K562 (cell line): ENCODE measurements around the gene PLD3. TPM values are rescaled to one million over a fixed set of nuclear protein-coding genes. Genes with fewer than 3 reads are reported as not detected.

Experiments
- CXXC5 ChIP-seq: fragments of 250-450 bp; sonication (Bioruptor Pico); IDR thresholded peaks from 2 replicates; pipeline ENCODE4 v1.8.0; 2022; ENCODE audit warnings: inconsistent platforms, mild to moderate bottlenecking, moderate library complexity
- ERF ChIP-seq: fragments of 450-650 bp; formaldehyde crosslinking; IDR thresholded peaks from 2 replicates; pipeline ENCODE4 v1.4.0; 2020; ENCODE audit warnings: mild to moderate bottlenecking, mixed read lengths
- HOXB6 ChIP-seq: fragments of 250-450 bp; sonication (Bioruptor Pico); IDR thresholded peaks from 2 replicates; pipeline ENCODE4 v1.5.1; 2022; ENCODE audit warnings: mild to moderate bottlenecking, borderline replicate concordance
- JUND ChIP-seq, 2 experiments: IDR thresholded peaks; 2 replicates in 1 of 2; 3 replicates in 1 of 2; pipeline ENCODE4 v1.6.1; 2011; ENCODE audit warnings: borderline replicate concordance in 2 of 2, low read depth in 2 of 2, low read length in 2 of 2, improper control_type of control experiment in 1 of 2, missing biosample characterization in 1 of 2, missing genetic modification characterization in 1 of 2, missing genetic modification reagents in 1 of 2
- KAT8 ChIP-seq: fragments of 450-650 bp; IDR thresholded peaks from 2 replicates; pipeline ENCODE4 v1.6.1; 2016; ENCODE audit warnings: low read depth, mild to moderate bottlenecking
- MYNN ChIP-seq, 2 experiments: sonication (generic); formaldehyde crosslinking in 1 of 2; IDR thresholded peaks; 2 replicates each; pipeline versions ENCODE4 v1.5.0 to v1.6.1; 2016 to 2020; ENCODE audit warnings: antibody characterized with exemption in 1 of 2, missing genetic modification reagents in 1 of 2
- NCOA1 ChIP-seq: fragments of 450-650 bp; IDR thresholded peaks from 2 replicates; pipeline ENCODE4 v1.6.1; 2016; ENCODE audit warnings: low read depth
- RBFOX2 ChIP-seq: fragments of 200-400 bp; formaldehyde crosslinking; IDR thresholded peaks from 2 replicates; pipeline ENCODE4 v1.6.1; 2017; ENCODE audit warnings: low read depth, mild to moderate bottlenecking, low read length, moderate library complexity
- TRIM24 ChIP-seq, 2 experiments: fragments of 450-650 bp; IDR thresholded peaks; 2 replicates each; pipeline ENCODE4 v1.6.1; 2016
- YY1 ChIP-seq, 3 experiments: IDR thresholded peaks; 2 replicates each; pipeline ENCODE4 v1.6.1; 2011; ENCODE audit warnings: low read length in 2 of 3, mild to moderate bottlenecking in 2 of 3, moderate library complexity in 2 of 3, borderline replicate concordance in 1 of 3, control low read depth in 1 of 3, low read depth in 1 of 3; ENCODE audit not compliant: insufficient read depth in 3 of 3, insufficient replicate concordance in 2 of 3, control insufficient read depth in 1 of 3, insufficient read length in 1 of 3; ENCODE audit errors: extremely low read depth in 1 of 3
- ZNF12 ChIP-seq: sonication (generic); formaldehyde crosslinking; IDR thresholded peaks from 2 replicates; pipeline ENCODE4 v1.4.0; 2020; ENCODE audit warnings: mild to moderate bottlenecking, missing genetic modification reagents
- ZNF431 ChIP-seq: sonication (generic); formaldehyde crosslinking; IDR thresholded peaks from 2 replicates; pipeline ENCODE4 v1.8.0; 2022; ENCODE audit warnings: mild to moderate bottlenecking, missing genetic modification reagents
- polyA plus RNA-seq, 8 experiments: library from polyadenylated mRNA; depleted of rRNA in 4 of 8; stranded (reverse) in 5 of 8; unstranded in 3 of 8; fragments of >200 nt; fragmentation: Nextera tagmentation in 2 of 8; fragmentation: Illumina TruSeq in 1 of 8; extraction: Ambion mirVana in 2 of 8; extraction: Trizol in 1 of 8; gene quantifications; 2 replicates each; pipeline versions ENCODE4 v1.2.1 to v1.2.3, GENCODE V29; 2011 to 2014; ENCODE audit warnings: inconsistent platforms in 1 of 8, missing spikeins in 1 of 8
- total RNA-seq, 7 experiments: library from RNA; depleted of rRNA in 6 of 7; stranded (reverse); fragments of >200 nt in 6 of 7; fragmentation: Illumina TruSeq in 2 of 7; extraction: Trizol in 2 of 7; gene quantifications; 2 replicates each; pipeline versions ENCODE4 v1.2.1 to v1.2.3, GENCODE V29; 2011 to 2021; ENCODE audit warnings: low replicate concordance in 1 of 7
- TF ChIP-seq, protein P1 (sequence below): IDR thresholded peaks from 3 replicates; pipeline ENCODE4 v1.6.1; 2011; ENCODE audit warnings: borderline replicate concordance, mild to moderate bottlenecking, moderate library complexity; ENCODE audit not compliant: insufficient read length; ENCODE audit errors: extremely low read depth
- TF ChIP-seq, protein P2 (sequence below): fragments of 450-650 bp; formaldehyde crosslinking; IDR thresholded peaks from 2 replicates; pipeline ENCODE4 v1.4.0; 2022; ENCODE audit warnings: missing genetic modification characterization
- TF ChIP-seq, protein P3 (sequence below): sonication (generic); formaldehyde crosslinking; IDR thresholded peaks from 2 replicates; pipeline ENCODE4 v1.8.1; 2023; ENCODE audit warnings: mild to moderate bottlenecking, missing genetic modification reagents

Gene PLD3
- total and polyA plus RNA-seq, 9 of the 15 experiments (the other 6 are each of a cell fraction or from before 2014, with no cell fraction given): 2.3 to 128 (median 72.7) TPM

DNA sequence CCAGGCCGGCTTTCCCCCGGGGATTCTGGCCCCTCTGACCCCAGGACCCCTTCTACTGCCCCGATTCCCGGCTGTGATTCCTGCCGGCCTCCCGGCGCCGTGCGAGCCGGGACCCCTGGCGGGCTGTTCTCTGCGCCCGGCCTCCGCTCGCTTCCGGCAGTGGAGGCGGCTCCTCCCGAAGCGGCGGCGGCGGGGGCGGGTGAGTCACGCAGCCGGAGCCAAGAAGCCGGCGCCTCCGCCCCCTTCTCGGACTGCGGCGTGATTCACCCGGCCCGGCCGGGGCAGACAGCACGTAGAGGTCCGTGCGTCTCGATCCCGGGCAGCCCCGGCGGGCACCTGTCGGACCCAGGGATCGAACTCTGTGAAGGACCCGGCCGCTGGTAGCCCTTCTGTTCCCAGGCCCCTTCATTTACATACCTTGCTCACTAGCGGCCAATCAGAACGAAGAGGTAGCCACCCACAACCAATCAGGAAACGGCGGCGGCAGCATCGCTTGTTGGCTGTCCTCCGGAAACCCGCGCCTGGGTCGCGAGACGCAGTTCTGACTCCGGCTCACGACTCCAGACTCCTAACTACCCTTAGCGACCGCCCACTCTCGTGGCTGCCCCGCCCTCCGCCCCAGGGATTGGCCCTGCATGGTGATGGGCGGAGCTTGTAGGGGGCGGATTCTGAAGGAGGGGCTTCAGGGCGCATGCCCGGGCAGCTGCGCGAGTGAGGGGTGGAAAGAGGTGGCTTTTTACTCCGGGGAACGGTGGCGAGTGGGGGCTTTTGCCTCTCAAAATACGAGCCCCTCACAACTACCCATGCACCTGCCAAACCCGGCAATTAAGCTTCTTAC is 77.2 kb downstream of the PLD3 start, which contains the start of gene SERTAD1 (continued):
- TF ChIP-seq, protein P1, sequence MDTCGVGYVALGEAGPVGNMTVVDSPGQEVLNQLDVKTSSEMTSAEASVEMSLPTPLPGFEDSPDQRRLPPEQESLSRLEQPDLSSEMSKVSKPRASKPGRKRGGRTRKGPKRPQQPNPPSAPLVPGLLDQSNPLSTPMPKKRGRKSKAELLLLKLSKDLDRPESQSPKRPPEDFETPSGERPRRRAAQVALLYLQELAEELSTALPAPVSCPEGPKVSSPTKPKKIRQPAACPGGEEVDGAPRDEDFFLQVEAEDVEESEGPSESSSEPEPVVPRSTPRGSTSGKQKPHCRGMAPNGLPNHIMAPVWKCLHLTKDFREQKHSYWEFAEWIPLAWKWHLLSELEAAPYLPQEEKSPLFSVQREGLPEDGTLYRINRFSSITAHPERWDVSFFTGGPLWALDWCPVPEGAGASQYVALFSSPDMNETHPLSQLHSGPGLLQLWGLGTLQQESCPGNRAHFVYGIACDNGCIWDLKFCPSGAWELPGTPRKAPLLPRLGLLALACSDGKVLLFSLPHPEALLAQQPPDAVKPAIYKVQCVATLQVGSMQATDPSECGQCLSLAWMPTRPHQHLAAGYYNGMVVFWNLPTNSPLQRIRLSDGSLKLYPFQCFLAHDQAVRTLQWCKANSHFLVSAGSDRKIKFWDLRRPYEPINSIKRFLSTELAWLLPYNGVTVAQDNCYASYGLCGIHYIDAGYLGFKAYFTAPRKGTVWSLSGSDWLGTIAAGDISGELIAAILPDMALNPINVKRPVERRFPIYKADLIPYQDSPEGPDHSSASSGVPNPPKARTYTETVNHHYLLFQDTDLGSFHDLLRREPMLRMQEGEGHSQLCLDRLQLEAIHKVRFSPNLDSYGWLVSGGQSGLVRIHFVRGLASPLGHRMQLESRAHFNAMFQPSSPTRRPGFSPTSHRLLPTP: peak; percentile 35
- TF ChIP-seq ZNF431 (CRISPR knock-in tag) (no peak), RBFOX2 (peak; percentile 99), CXXC5 (CRISPR knock-in tag) (peak; percentile 82), MYNN (IDR thresholded peaks at IDR 0.05) (peak; percentile 13; the same call in 1 of the 2 replicates), MYNN (CRISPR knock-in tag; IDR thresholded peaks at IDR 0.05) (no peak), NCOA1 (no peak), KAT8 (no peak), YY1 (IDR thresholded peaks at IDR 0.05; ENCODE audit: borderline replicate concordance in 1 of 3, control insufficient read depth in 1 of 3, extremely low read depth in 1 of 3, insufficient read depth in 3 of 3, insufficient read length in 1 of 3, insufficient replicate concordance in 2 of 3, low read depth in 1 of 3, low read length in 2 of 3) (peak in 2 of 3 experiments; percentile 46 to 71), ZNF12 (CRISPR knock-in tag) (peak; percentile 79; the same call in 1 of the 2 replicates), HOXB6 (no peak), JUND (IDR thresholded peaks at IDR 0.05; ENCODE audit: borderline replicate concordance, low read depth, low read length) (peak; percentile 86), JUND (tag; IDR thresholded peaks at IDR 0.05; ENCODE audit: borderline replicate concordance, low read depth, low read length) (peak; percentile 57; the same call in 1 of the 3 replicates), ERF (peak; percentile 77; the same call in 1 of the 2 replicates), TRIM24 (IDR thresholded peaks at IDR 0.05) (0 out of 4 replicates have a peak, but pooled peaks of 1 of the 2 experiments have one; percentile 18)
- TF ChIP-seq, protein P2, sequence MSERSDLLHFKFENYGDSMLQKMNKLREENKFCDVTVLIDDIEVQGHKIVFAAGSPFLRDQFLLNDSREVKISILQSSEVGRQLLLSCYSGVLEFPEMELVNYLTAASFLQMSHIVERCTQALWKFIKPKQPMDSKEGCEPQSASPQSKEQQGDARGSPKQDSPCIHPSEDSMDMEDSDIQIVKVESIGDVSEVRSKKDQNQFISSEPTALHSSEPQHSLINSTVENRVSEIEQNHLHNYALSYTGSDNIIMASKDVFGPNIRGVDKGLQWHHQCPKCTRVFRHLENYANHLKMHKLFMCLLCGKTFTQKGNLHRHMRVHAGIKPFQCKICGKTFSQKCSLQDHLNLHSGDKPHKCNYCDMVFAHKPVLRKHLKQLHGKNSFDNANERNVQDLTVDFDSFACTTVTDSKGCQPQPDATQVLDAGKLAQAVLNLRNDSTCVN (CRISPR knock-in tag): no peak
- TF ChIP-seq, protein P3, sequence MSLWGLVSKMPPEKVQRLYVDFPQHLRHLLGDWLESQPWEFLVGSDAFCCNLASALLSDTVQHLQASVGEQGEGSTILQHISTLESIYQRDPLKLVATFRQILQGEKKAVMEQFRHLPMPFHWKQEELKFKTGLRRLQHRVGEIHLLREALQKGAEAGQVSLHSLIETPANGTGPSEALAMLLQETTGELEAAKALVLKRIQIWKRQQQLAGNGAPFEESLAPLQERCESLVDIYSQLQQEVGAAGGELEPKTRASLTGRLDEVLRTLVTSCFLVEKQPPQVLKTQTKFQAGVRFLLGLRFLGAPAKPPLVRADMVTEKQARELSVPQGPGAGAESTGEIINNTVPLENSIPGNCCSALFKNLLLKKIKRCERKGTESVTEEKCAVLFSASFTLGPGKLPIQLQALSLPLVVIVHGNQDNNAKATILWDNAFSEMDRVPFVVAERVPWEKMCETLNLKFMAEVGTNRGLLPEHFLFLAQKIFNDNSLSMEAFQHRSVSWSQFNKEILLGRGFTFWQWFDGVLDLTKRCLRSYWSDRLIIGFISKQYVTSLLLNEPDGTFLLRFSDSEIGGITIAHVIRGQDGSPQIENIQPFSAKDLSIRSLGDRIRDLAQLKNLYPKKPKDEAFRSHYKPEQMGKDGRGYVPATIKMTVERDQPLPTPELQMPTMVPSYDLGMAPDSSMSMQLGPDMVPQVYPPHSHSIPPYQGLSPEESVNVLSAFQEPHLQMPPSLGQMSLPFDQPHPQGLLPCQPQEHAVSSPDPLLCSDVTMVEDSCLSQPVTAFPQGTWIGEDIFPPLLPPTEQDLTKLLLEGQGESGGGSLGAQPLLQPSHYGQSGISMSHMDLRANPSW (CRISPR knock-in tag): 0 out of 2 replicates have a peak, but pooled peaks have one; percentile 53
